Measurements from ENCODE around the gene EFHC1. TPM values are rescaled to one million over a fixed set of nuclear protein-coding genes. Genes with fewer than 3 reads are reported as not detected.

EFHC1 gene
- total and polyA plus RNA-seq, 8 donors = 7.2 to 54.3 (median 35.5) TPM

GRCh38 chr6:52502306-52503029 lies 82.3 kb downstream of the EFHC1 start:
- Histone ChIP-seq H3K27ac (peak overlapping the region in 2 of 5 donors; percentile 80), H3K9me3 (no peaks in the 10 kb centered on the region), H3K36me3 (peaks cover 6 to 52% (median 44%) of the 10 kb centered on the region in 4 donors), H3K4me1 (peaks cover 22 to 62% (median 44%) of the 10 kb centered on the region in 4 donors), H3K4me3 (no peak overlapping the region), H3K27me3 (no peaks in the 10 kb centered on the region)
- no peak for TF ChIP-seq EP300 (IDR thresholded peaks at IDR 0.05)
- TF ChIP-seq POLR2AphosphoS5 (IDR thresholded peaks at IDR 0.05) = no peak
- TF ChIP-seq, protein P1, sequence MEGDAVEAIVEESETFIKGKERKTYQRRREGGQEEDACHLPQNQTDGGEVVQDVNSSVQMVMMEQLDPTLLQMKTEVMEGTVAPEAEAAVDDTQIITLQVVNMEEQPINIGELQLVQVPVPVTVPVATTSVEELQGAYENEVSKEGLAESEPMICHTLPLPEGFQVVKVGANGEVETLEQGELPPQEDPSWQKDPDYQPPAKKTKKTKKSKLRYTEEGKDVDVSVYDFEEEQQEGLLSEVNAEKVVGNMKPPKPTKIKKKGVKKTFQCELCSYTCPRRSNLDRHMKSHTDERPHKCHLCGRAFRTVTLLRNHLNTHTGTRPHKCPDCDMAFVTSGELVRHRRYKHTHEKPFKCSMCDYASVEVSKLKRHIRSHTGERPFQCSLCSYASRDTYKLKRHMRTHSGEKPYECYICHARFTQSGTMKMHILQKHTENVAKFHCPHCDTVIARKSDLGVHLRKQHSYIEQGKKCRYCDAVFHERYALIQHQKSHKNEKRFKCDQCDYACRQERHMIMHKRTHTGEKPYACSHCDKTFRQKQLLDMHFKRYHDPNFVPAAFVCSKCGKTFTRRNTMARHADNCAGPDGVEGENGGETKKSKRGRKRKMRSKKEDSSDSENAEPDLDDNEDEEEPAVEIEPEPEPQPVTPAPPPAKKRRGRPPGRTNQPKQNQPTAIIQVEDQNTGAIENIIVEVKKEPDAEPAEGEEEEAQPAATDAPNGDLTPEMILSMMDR (IDR thresholded peaks at IDR 0.05) = no peak
- no peak for TF ChIP-seq POLR2A (IDR thresholded peaks at IDR 0.05)
- intact Hi-C loops (cut with DNase I; ENCODE audit: low total_unique reads) = loop anchor here (10.0 kb wide), 1 partner anchor 72 kb away; the partner anchor contains the start of gene TRAM2
- 81 to 95% (median 88%) methylated on average over 20 of the region's 20 CpGs for WGBS, 5 donors
- DNase-seq = no peak

GRCh38 chr6:52503323-52503747 lies 83.2 kb downstream of the EFHC1 start:
- H3K4me3 ChIP-seq = no peak overlapping the region
- intact Hi-C loops (cut with DNase I; ENCODE audit: low total_unique reads) = loop anchor here (10.0 kb wide), 1 partner anchor 71 kb away; the partner anchor contains the start of gene TRAM2
- WGBS, 5 donors = 52 to 70% (median 59%) methylated on average over 5 of the region's 5 CpGs
- peaks cover 6 to 61% (median 52%) of the 10 kb centered on the region in 4 donors for H3K36me3 ChIP-seq
- no peaks in the 10 kb centered on the region for H3K27me3 ChIP-seq
- no peaks in the 10 kb centered on the region for H3K9me3 ChIP-seq
- DNase-seq = peak in 1 of 2 donors; percentile 41
- H3K27ac ChIP-seq = peak overlapping the region; percentile 78 to 80 (median 79)
- TF ChIP-seq EP300 (IDR thresholded peaks at IDR 0.05) (no peak), POLR2AphosphoS5 (IDR thresholded peaks at IDR 0.05) (no peak), POLR2A (IDR thresholded peaks at IDR 0.05) (no peak)
- TF ChIP-seq, protein P1 (IDR thresholded peaks at IDR 0.05) = no peak
- peaks cover 22 to 61% (median 40%) of the 10 kb centered on the region in 4 donors for H3K4me1 ChIP-seq

DNA sequence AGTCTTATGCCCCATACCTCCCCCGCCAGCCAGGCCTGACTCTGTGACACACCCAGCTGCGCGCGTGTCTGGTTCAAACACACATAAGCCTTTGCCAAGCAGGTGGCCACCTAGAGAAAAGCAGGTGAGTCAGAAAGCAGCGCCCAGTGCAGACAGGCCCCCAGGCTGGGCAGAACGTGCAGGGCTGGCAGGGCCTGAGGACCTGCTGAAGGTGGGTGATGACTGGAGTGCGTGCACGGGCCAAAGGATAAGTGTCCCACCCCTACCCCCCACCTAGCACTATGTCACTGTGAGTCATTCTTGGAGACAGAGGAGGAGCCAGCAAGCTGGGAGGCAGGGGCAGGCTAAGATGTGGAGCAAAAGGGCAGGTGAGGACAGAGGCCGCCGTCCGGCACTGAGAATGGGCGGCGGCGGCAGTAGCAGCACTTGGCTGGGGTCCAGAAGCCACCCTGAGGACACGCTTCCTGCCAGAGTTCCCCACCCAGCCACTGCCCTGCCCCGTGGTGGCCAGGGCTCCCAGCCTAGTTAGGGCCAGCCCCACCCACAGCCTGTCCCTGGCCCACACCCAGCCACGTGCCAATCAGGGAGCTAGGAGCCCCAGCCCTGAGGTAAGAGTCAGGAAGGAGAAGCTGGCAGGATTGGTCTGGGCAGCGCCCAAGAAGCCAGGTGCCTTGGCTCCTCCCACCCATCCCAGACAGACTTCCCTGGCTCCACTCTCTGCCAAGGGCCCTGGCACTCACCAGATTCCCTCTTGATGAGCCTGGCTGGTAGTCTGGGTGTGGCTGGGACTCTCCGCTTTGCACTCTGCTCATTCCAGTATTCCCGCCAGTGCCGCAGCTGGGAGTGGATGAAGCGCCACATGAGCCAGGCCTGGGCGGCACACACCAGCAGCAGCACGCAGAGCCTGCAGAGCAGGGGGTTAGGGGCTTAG lies 84.0 kb downstream of the EFHC1 start:
- WGBS, 5 donors = 16 to 43% (median 25%) methylated on average over 4 to 24 of the region's 24 CpGs
- TF ChIP-seq POLR2AphosphoS5 (IDR thresholded peaks at IDR 0.05) = peak in 2 of 3 donors; percentile 57 to 87
- no peak for TF ChIP-seq EP300 (IDR thresholded peaks at IDR 0.05)
- intact Hi-C loops (cut with DNase I; ENCODE audit: low total_unique reads) = loop anchor here (10.0 kb wide), 1 partner anchor 71 kb away; the partner anchor contains the start of gene TRAM2
- peak overlapping the region; percentile 78 to 80 (median 79) for H3K27ac ChIP-seq
- H3K27me3 ChIP-seq = no peaks in the 10 kb centered on the region
- peaks cover 22 to 55% (median 39%) of the 10 kb centered on the region in 4 donors for H3K4me1 ChIP-seq
- peak; percentile 96 to 98 for DNase-seq
- H3K4me3 ChIP-seq = no peak overlapping the region
- H3K36me3 ChIP-seq = peaks cover 11 to 69% (median 60%) of the 10 kb centered on the region in 4 donors
- H3K9me3 ChIP-seq = no peaks in the 10 kb centered on the region

DNA sequence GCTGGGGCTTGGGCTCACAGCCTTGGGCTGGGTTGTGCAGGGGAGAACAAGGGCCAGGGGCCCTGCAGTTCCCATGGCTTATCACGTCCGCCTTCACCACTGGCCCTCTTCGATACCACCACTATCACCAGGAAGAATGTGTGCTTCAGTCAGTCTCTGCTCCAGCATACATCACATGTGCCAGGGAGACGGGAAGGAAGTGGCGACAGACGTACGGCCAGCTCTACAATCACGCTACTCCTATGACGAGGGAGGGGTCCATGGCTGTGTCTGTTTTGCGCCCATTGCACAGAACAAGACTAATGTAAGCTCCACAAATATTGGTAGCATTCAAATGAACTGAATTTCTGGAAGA lies 84.6 kb downstream of the EFHC1 start:
- Histone ChIP-seq H3K4me1 (peaks cover 22 to 48% (median 35%) of the 10 kb centered on the region in 4 donors), H3K27ac (peak overlapping the region; percentile 78 to 80 (median 79)), H3K36me3 (peaks cover 17 to 75% (median 67%) of the 10 kb centered on the region in 4 donors), H3K9me3 (no peaks in the 10 kb centered on the region), H3K4me3 (no peak overlapping the region), H3K27me3 (no peaks in the 10 kb centered on the region)
- TF ChIP-seq EP300 (IDR thresholded peaks at IDR 0.05) (no peak), POLR2AphosphoS5 (IDR thresholded peaks at IDR 0.05) (no peak), POLR2A (IDR thresholded peaks at IDR 0.05) (no peak)
- TF ChIP-seq, protein P1 (IDR thresholded peaks at IDR 0.05) = no peak
- intact Hi-C loops (cut with DNase I; ENCODE audit: low total_unique reads) = loop anchor here (10.0 kb wide), 1 partner anchor 70 kb away; the partner anchor contains the start of gene TRAM2
- 26 to 70% (median 44%) methylated on average over 6 to 10 of the region's 10 CpGs for WGBS, 5 donors
- DNase-seq = no peak
